HepG2 (cell line): ENCODE results near the gene TM9SF3. TPM values are rescaled to one million over a fixed set of nuclear protein-coding genes. Genes with fewer than 3 reads are reported as not detected.

Experiments
- ATAC-seq: fragments of 200-7000 bp; cut with Tn5 transposase; 3 replicates; pipeline ENCODE4 v1.9.1; 2020; ENCODE audit warnings: mild to moderate bottlenecking, moderate library complexity
- BruUV-seq: library from RNA; stranded (reverse); fragments of 400-500 nt; replicated peaks from 2 replicates; lab custom pipeline; 2021; lab: Mats Ljungman, UMichigan
- CTCF ChIA-PET: fragments of 300-600 bp; formaldehyde crosslinking; extraction: SDS; loops from one replicate; lab custom pipeline; 2021; ENCODE audit warnings: low total read pairs, inconsistent platforms, low intra/inter-chr PET ratio; lab: Yijun Ruan, JAX
- POLR2A ChIA-PET: fragments of 350-600 bp; sonication (Branson Sonifier 250); formaldehyde crosslinking; loops from one replicate; lab custom pipeline; 2020; ENCODE audit warnings: antibody characterized with exemption, inconsistent platforms; lab: Yijun Ruan, JAX
- DNase-seq: peaks from one replicate; pipeline ENCODE4 v3.0.0-alpha.2; 2015; ENCODE audit warnings: low spot score
- FAIRE-seq: peaks from 3 replicates; lab custom pipeline; 2011; peaks lifted over from hg19 to GRCh38; lab: Jason Lieb, UNC
- H2AFZ ChIP-seq: one replicate; pipeline ENCODE4 v1.6.1; 2011; ENCODE audit warnings: low read length, inconsistent platforms
- H3K27ac ChIP-seq: fragments of 300-600 bp; 3 replicates; pipeline ENCODE4 v1.8.0; 2011; ENCODE audit warnings: mixed run types, mild to moderate bottlenecking, mixed read lengths, low read length, inconsistent platforms; ENCODE audit not compliant: insufficient read depth; ENCODE audit errors: extremely low read length
- H3K27me3 ChIP-seq, 2 experiments: fragments of 200-600 bp in 1 of 2; 2 replicates in 1 of 2; 3 replicates in 1 of 2; pipeline versions ENCODE4 v1.6.0 to v1.8.0; 2011; ENCODE audit warnings: low read length in 2 of 2, mild to moderate bottlenecking in 2 of 2, moderate library complexity in 2 of 2, inconsistent platforms in 1 of 2; ENCODE audit not compliant: insufficient read depth in 2 of 2, control insufficient read depth in 1 of 2
- H3K36me3 ChIP-seq, 2 experiments: fragments of 200-600 bp in 1 of 2; replicated peaks in 1 of 2; 2 replicates in 1 of 2; 3 replicates in 1 of 2; pipeline versions ENCODE4 v1.5.1 to v1.8.0; 2011; ENCODE audit warnings: low read length in 2 of 2, inconsistent platforms in 1 of 2; ENCODE audit not compliant: insufficient read depth in 2 of 2, control insufficient read depth in 1 of 2
- H3K4me1 ChIP-seq: 2 replicates; pipeline ENCODE4 v1.5.1; 2012; ENCODE audit warnings: low read length, inconsistent platforms; ENCODE audit not compliant: insufficient read depth
- H3K4me2 ChIP-seq: 2 replicates; pipeline ENCODE4 v1.6.0; 2011; ENCODE audit warnings: low read depth, low read length, inconsistent platforms
- H3K4me3 ChIP-seq, 3 experiments: fragments of 200-600 bp in 1 of 3; sonication (generic), shearing (Covaris generic) in 1 of 3; replicated peaks in 1 of 3; 2 replicates each; pipeline ENCODE4 v1.5.1; 2011 to 2016; ENCODE audit warnings: low read length in 3 of 3, inconsistent platforms in 2 of 3, low read depth in 2 of 3, mild to moderate bottlenecking in 2 of 3, control low read depth in 1 of 3, mixed read lengths in 1 of 3; ENCODE audit not compliant: insufficient read depth in 1 of 3
- H3K79me2 ChIP-seq: one replicate; pipeline ENCODE4 v1.6.1; 2011; ENCODE audit warnings: low read length, inconsistent platforms; ENCODE audit not compliant: insufficient read depth
- H3K9ac ChIP-seq: 2 replicates; pipeline ENCODE4 v1.6.0; 2011; ENCODE audit warnings: mild to moderate bottlenecking, low read depth, low read length, inconsistent platforms; ENCODE audit not compliant: insufficient read depth
- H3K9me3 ChIP-seq: 2 replicates; pipeline ENCODE4 v1.5.1; 2012; ENCODE audit warnings: mild to moderate bottlenecking, low read length
- H4K20me1 ChIP-seq: 2 replicates; pipeline ENCODE4 v1.6.0; 2011; ENCODE audit warnings: inconsistent platforms, mild to moderate bottlenecking, low read length, moderate library complexity; ENCODE audit not compliant: insufficient read depth
- ZBTB40 ChIP-seq, 2 experiments: fragments of 450-650 bp in 1 of 2; sonication (generic) in 1 of 2; formaldehyde crosslinking in 1 of 2; IDR thresholded peaks; 2 replicates each; pipeline versions ENCODE4 v1.6.1 to v1.8.0; 2016 to 2022; ENCODE audit warnings: antibody characterized with exemption in 1 of 2, mild to moderate bottlenecking in 1 of 2, missing genetic modification reagents in 1 of 2
- ZSCAN5A ChIP-seq: sonication (generic); formaldehyde crosslinking; IDR thresholded peaks from 2 replicates; pipeline ENCODE4 v1.8.0; 2022; ENCODE audit warnings: mild to moderate bottlenecking, missing genetic modification reagents, borderline replicate concordance
- WGBS: methylation state at CpG from one replicate; pipeline ENCODE4 v1.1.6; 2017; ENCODE audit warnings: low lambda C conversion rate; 5-methylcytosine and 5-hydroxymethylcytosine counted together
- in situ Hi-C: cut with HindIII; loops from 2 replicates; pipeline ENCODE4 v1.10.0; 2017; ENCODE audit warnings: low pct_unique_long_range_greater_than_20kb; ENCODE audit not compliant: extremely low pct_ligation_motif_present
- intact Hi-C: fragments of 100-400 bp; cut with micrococcal nuclease; formaldehyde crosslinking; loops from one replicate; pipeline ENCODE4 v1.10.0; 2022; ENCODE audit not compliant: unreplicated experiment
- polyA plus RNA-seq, 8 experiments: library from polyadenylated mRNA; depleted of rRNA in 3 of 8; stranded (reverse) in 7 of 8; unstranded in 1 of 8; fragments of >200 nt; fragmentation: Illumina TruSeq in 4 of 8; extraction: Trizol in 4 of 8; gene quantifications; 2 replicates each; pipeline versions ENCODE4 v1.2.1 to v1.2.3, GENCODE V29; 2011 to 2016; ENCODE audit warnings: low read depth in 4 of 8, missing spikeins in 1 of 8, mixed read lengths in 1 of 8; ENCODE audit not compliant: insufficient read depth in 1 of 8
- total RNA-seq, 5 experiments: library from RNA; depleted of rRNA; stranded (reverse); fragments of >200 nt; fragmentation: Illumina TruSeq; extraction: Trizol; gene quantifications; 2 replicates each; pipeline ENCODE4 v1.2.3, GENCODE V29; 2016; ENCODE audit warnings: low read depth in 1 of 5

Gene TM9SF3
- total and polyA plus RNA-seq, 2 of the 13 experiments (the other 11 are each of a cell fraction or from before 2014, with no cell fraction given), result 43.8 to 120 TPM

GRCh38 chr10:96627292-96627691 lies 40.5 kb upstream of the TM9SF3 start:
- TF ChIP-seq ZBTB40 (IDR thresholded peaks at IDR 0.05), result peak; percentile 33; the same call in 1 of the 2 replicates
- TF ChIP-seq ZBTB40 (CRISPR knock-in tag; IDR thresholded peaks at IDR 0.05), result no peak; the same call in 1 of the 2 replicates
- TF ChIP-seq ZSCAN5A, result no peak
- ChIA-PET CTCF (no interaction called here), POLR2A (no interaction called here)
- DNase-seq (no peak), FAIRE-seq (no peak), ATAC-seq (no peak)
- H3K36me3 ChIP-seq, result no peaks in the 10 kb centered on the region
- in situ Hi-C loops, result no loop called here
- no peak overlapping the region for H3K4me2 ChIP-seq
- H3K9me3 ChIP-seq, result no peaks in the 10 kb centered on the region
- H3K79me2 ChIP-seq, result no peaks in the 10 kb centered on the region
- H3K27me3 ChIP-seq, result no peaks in the 10 kb centered on the region
- no peaks in the 10 kb centered on the region for H3K4me1 ChIP-seq
- H3K4me3 ChIP-seq, result no peak overlapping the region
- no peak overlapping the region for H2AFZ ChIP-seq
- 59% methylated on average over 1 of the region's 1 CpG for WGBS
- intact Hi-C loops, result no loop called here
- H3K9ac ChIP-seq, result no peak overlapping the region
- BruUV-seq, result no TSS peak
- no peaks in the 10 kb centered on the region for H4K20me1 ChIP-seq
- no peak overlapping the region for H3K27ac ChIP-seq
